Naive thymus-derived CD4-positive, alpha-beta T cell (primary cell): Measurements from ENCODE around the gene BICD2. TPM values are rescaled to one million over a fixed set of nuclear protein-coding genes. Genes with fewer than 3 reads are reported as not detected.

Experiments
- ATAC-seq: fragments of 150-1000 bp; cut with Tn5 transposase; 2 replicates; pipeline ENCODE4 v1.10.0; 2021; ENCODE audit warnings: mild to moderate bottlenecking, moderate library complexity
- CTCF ChIA-PET: fragments of 350-600 bp; sonication (Branson Sonifier 250); formaldehyde crosslinking; loops from one replicate; lab custom pipeline; 2021; ENCODE audit warnings: antibody characterized with exemption; lab: Charles Lee
- POLR2A ChIA-PET: fragments of 350-600 bp; sonication (Branson Sonifier 250); formaldehyde crosslinking; loops from one replicate; lab custom pipeline; 2021; ENCODE audit warnings: antibody characterized with exemption, inconsistent platforms; lab: Charles Lee
- DNase-seq, 9 donors: peaks; one replicate each; pipeline versions ENCODE4 v3.0.0 to v3.0.0-alpha.2; 2020 to 2022; ENCODE audit warnings: mixed read lengths in 1 of 9
- H3K27ac ChIP-seq: one replicate; pipeline ENCODE4 v1.7.0; 2013; ENCODE audit warnings: mild to moderate bottlenecking, low read depth, low read length, moderate library complexity
- H3K27me3 ChIP-seq, 2 donors: one replicate each; pipeline ENCODE4 v1.7.0; 2013; ENCODE audit warnings: low read length in 2 of 2, mild to moderate bottlenecking in 2 of 2, moderate library complexity in 2 of 2; ENCODE audit not compliant: control insufficient read depth in 2 of 2, insufficient read depth in 2 of 2
- H3K36me3 ChIP-seq, 3 experiments: 1 replicate in 2 of 3; 2 replicates in 1 of 3; pipeline ENCODE4 v1.7.0; 2013; ENCODE audit warnings: low read length in 3 of 3, mild to moderate bottlenecking in 3 of 3, moderate library complexity in 1 of 3; ENCODE audit not compliant: insufficient read depth in 3 of 3, control insufficient read depth in 2 of 3
- H3K4me1 ChIP-seq, 2 donors: one replicate each; pipeline ENCODE4 v1.7.0; 2013; ENCODE audit warnings: low read length in 2 of 2, mild to moderate bottlenecking in 2 of 2, moderate library complexity in 1 of 2; ENCODE audit not compliant: control insufficient read depth in 2 of 2, insufficient read depth in 2 of 2
- H3K4me3 ChIP-seq: 2 replicates; pipeline ENCODE4 v1.7.0; 2013; ENCODE audit warnings: mild to moderate bottlenecking, low read length
- H3K9me3 ChIP-seq, 3 experiments: 1 replicate in 2 of 3; 2 replicates in 1 of 3; pipeline ENCODE4 v1.7.0; 2013; ENCODE audit warnings: low read length in 3 of 3; ENCODE audit not compliant: control insufficient read depth in 2 of 3
- H3K27ac Mint-ChIP-seq, 9 donors: one replicate each; pipeline ENCODE4 v1.8.0; 2020 to 2022; ENCODE audit warnings: mixed read lengths in 9 of 9, mild to moderate bottlenecking in 8 of 9, moderate library complexity in 5 of 9, inconsistent platforms in 2 of 9
- H3K27me3 Mint-ChIP-seq, 5 donors: one replicate each; pipeline ENCODE4 v1.8.0; 2021 to 2022; ENCODE audit warnings: mixed read lengths in 5 of 5, mild to moderate bottlenecking in 1 of 5
- H3K36me3 Mint-ChIP-seq, 5 donors: one replicate each; pipeline ENCODE4 v1.8.0; 2020 to 2022; ENCODE audit warnings: mixed read lengths in 5 of 5, mild to moderate bottlenecking in 3 of 5, inconsistent platforms in 1 of 5
- H3K4me1 Mint-ChIP-seq, 7 donors: one replicate each; pipeline ENCODE4 v1.8.0; 2020 to 2022; ENCODE audit warnings: mixed read lengths in 7 of 7, mild to moderate bottlenecking in 3 of 7, inconsistent platforms in 1 of 7
- H3K4me3 Mint-ChIP-seq, 10 donors: one replicate each; pipeline ENCODE4 v1.8.0; 2020 to 2022; ENCODE audit warnings: mild to moderate bottlenecking in 10 of 10, mixed read lengths in 10 of 10, moderate library complexity in 6 of 10, inconsistent platforms in 2 of 10
- H3K9me3 Mint-ChIP-seq, 11 donors: one replicate each; pipeline ENCODE4 v1.8.0; 2020 to 2022; ENCODE audit warnings: mixed read lengths in 11 of 11, mild to moderate bottlenecking in 4 of 11, inconsistent platforms in 1 of 11, moderate library complexity in 1 of 11
- intact Hi-C, 2 donors: fragments of 100-400 bp; cut with micrococcal nuclease; formaldehyde crosslinking; loops; one replicate each; pipeline ENCODE4 v1.15.1; 2023
- polyA plus RNA-seq, 2 donors: library from polyadenylated mRNA; unstranded; fragments of 300-500 nt; fragmentation: Illumina TruSeq; gene quantifications; one replicate each; pipeline ENCODE4 v1.2.3, GENCODE V29; 2021
- total RNA-seq, 6 experiments: library from RNA in 5 of 6; stranded (reverse) in 5 of 6; gene quantifications; 1 replicate in 5 of 6; 2 replicates in 1 of 6; pipeline ENCODE4 v1.2.3 and lab custom pipeline; 2021 to 2026

The BICD2 gene
- total and polyA plus RNA-seq, 7 experiments from 2014 or later: 7.4 to 28.8 (median 27.4) TPM

- no peak overlapping the region for H3K27ac Mint-ChIP-seq
- intact Hi-C loops: no loop called here
- H3K27me3 Mint-ChIP-seq: no peaks in the 10 kb centered on the region
- H3K36me3 Mint-ChIP-seq: peaks cover 5 to 25% (median 11%) of the 10 kb centered on the region in 5 donors
- Histone ChIP-seq H3K36me3 (no peaks in the 10 kb centered on the region), H3K4me3 (no peak overlapping the region), H3K9me3 (no peaks in the 10 kb centered on the region), H3K4me1 (peaks cover 11% of the 10 kb centered on the region in 2 donors), H3K27me3 (no peaks in the 10 kb centered on the region), H3K27ac (no peak overlapping the region)
- peaks cover 0 to 10% (median 0%) of the 10 kb centered on the region in 11 donors for H3K9me3 Mint-ChIP-seq
- ChIA-PET POLR2A (no interaction called here), CTCF (no interaction called here)
- no peak for DNase-seq
- peaks cover 33 to 63% (median 54%) of the 10 kb centered on the region in 7 donors for H3K4me1 Mint-ChIP-seq
- H3K4me3 Mint-ChIP-seq: no peak overlapping the region
- no peak for ATAC-seq
Measured at GRCh38 chr9:92756792-92757191, 7.8 kb downstream of the BICD2 start.

GRCh38 chr9:92754091-92754745, 10.4 kb downstream of the BICD2 start:
- Histone ChIP-seq H3K27ac (no peak overlapping the region), H3K36me3 (no peaks in the 10 kb centered on the region), H3K27me3 (no peaks in the 10 kb centered on the region), H3K4me1 (peaks cover 6 to 11% of the 10 kb centered on the region in 2 donors), H3K9me3 (no peaks in the 10 kb centered on the region), H3K4me3 (no peak overlapping the region)
- Mint-ChIP-seq H3K4me1 (peaks cover 21 to 60% (median 45%) of the 10 kb centered on the region in 7 donors), H3K27me3 (no peaks in the 10 kb centered on the region), H3K27ac (peak overlapping the region in 1 of 9 donors; percentile 43), H3K4me3 (peak overlapping the region in 1 of 10 donors; percentile 30), H3K9me3 (peaks cover 0 to 10% (median 0%) of the 10 kb centered on the region in 11 donors), H3K36me3 (peaks cover 5 to 33% (median 19%) of the 10 kb centered on the region in 5 donors)
- DNase-seq (no peak), ATAC-seq (no peak)
- POLR2A ChIA-PET: no interaction called here
- CTCF ChIA-PET: no interaction called here
- intact Hi-C loops: no loop called here

GRCh38 chr9:92752812-92753404, 11.7 kb downstream of the BICD2 start:
- Mint-ChIP-seq H3K27me3 (no peaks in the 10 kb centered on the region), H3K9me3 (peaks cover 0 to 10% (median 0%) of the 10 kb centered on the region in 11 donors), H3K4me3 (peak overlapping the region in 5 of 10 donors; percentile 0 to 56 (median 23)), H3K4me1 (peaks cover 21 to 64% (median 48%) of the 10 kb centered on the region in 7 donors), H3K36me3 (peaks cover 5 to 33% (median 19%) of the 10 kb centered on the region in 5 donors), H3K27ac (peak overlapping the region in 5 of 9 donors; percentile 26 to 65 (median 48))
- Histone ChIP-seq H3K27me3 (no peaks in the 10 kb centered on the region), H3K27ac (no peak overlapping the region), H3K4me1 (peaks cover 6 to 11% of the 10 kb centered on the region in 2 donors), H3K9me3 (no peaks in the 10 kb centered on the region), H3K36me3 (no peaks in the 10 kb centered on the region), H3K4me3 (no peak overlapping the region)
- ATAC-seq (no peak), DNase-seq (no peak)
- CTCF ChIA-PET: no interaction called here
- POLR2A ChIA-PET: interaction anchor here (0.6 to 0.8 kb wide), 2 partner anchors 18 to 104 kb away, joined by 3 to 4 read pairs; no protein-coding TSS in a partner anchor
- intact Hi-C loops: no loop called here

- ChIA-PET CTCF (no interaction called here), POLR2A (interaction anchor here (0.6 kb wide), 1 partner anchor 22 kb away, joined by 3 read pairs; no protein-coding TSS in a partner anchor)
- intact Hi-C loops: no loop called here
- H3K9me3 ChIP-seq: no peaks in the 10 kb centered on the region
- no peaks in the 10 kb centered on the region for H3K27me3 ChIP-seq
- ATAC-seq (no peak), DNase-seq (no peak)
- no peaks in the 10 kb centered on the region for H3K36me3 ChIP-seq
- H3K27me3 Mint-ChIP-seq: no peaks in the 10 kb centered on the region
- H3K4me1 ChIP-seq: peaks cover 6 to 11% of the 10 kb centered on the region in 2 donors
- peak overlapping the region in 3 of 9 donors; percentile 40 to 55 (median 51) for H3K27ac Mint-ChIP-seq
- peaks cover 0 to 5% (median 0%) of the 10 kb centered on the region in 11 donors for H3K9me3 Mint-ChIP-seq
- H3K4me3 Mint-ChIP-seq: no peak overlapping the region
- peaks cover 29 to 77% (median 66%) of the 10 kb centered on the region in 7 donors for H3K4me1 Mint-ChIP-seq
- H3K36me3 Mint-ChIP-seq: peaks cover 0 to 30% (median 10%) of the 10 kb centered on the region in 5 donors
- no peak overlapping the region for H3K27ac ChIP-seq
- H3K4me3 ChIP-seq: no peak overlapping the region
Measured at GRCh38 chr9:92749934-92750315, 14.7 kb downstream of the BICD2 start.

GRCh38 chr9:92749071-92749933, 15.3 kb downstream of the BICD2 start:
- H3K27me3 Mint-ChIP-seq: no peaks in the 10 kb centered on the region
- peak overlapping the region in 1 of 9 donors; percentile 76 for H3K27ac Mint-ChIP-seq
- H3K9me3 Mint-ChIP-seq: peaks cover 0 to 5% (median 0%) of the 10 kb centered on the region in 11 donors
- H3K4me3 ChIP-seq: no peak overlapping the region
- DNase-seq (no peak), ATAC-seq (no peak)
- no peaks in the 10 kb centered on the region for H3K36me3 ChIP-seq
- CTCF ChIA-PET: no interaction called here
- intact Hi-C loops: no loop called here
- H3K36me3 Mint-ChIP-seq: peaks cover 0 to 27% (median 10%) of the 10 kb centered on the region in 5 donors
- H3K27me3 ChIP-seq: no peaks in the 10 kb centered on the region
- no peaks in the 10 kb centered on the region for H3K9me3 ChIP-seq
- H3K4me1 Mint-ChIP-seq: peaks cover 30 to 76% (median 69%) of the 10 kb centered on the region in 7 donors
- no peak overlapping the region for H3K27ac ChIP-seq
- POLR2A ChIA-PET: interaction anchor here (0.6 to 1.0 kb wide), 3 partner anchors 14 to 694 kb away, joined by 3 read pairs; no protein-coding TSS in a partner anchor
- H3K4me3 Mint-ChIP-seq: peak overlapping the region in 1 of 10 donors; percentile 29
- peaks cover 6 to 11% of the 10 kb centered on the region in 2 donors for H3K4me1 ChIP-seq

GRCh38 chr9:92748233-92748497, 16.5 kb downstream of the BICD2 start:
- H3K4me1 Mint-ChIP-seq: peaks cover 37 to 81% (median 76%) of the 10 kb centered on the region in 7 donors
- peak overlapping the region in 1 of 10 donors; percentile 25 for H3K4me3 Mint-ChIP-seq
- H3K36me3 Mint-ChIP-seq: peaks cover 0 to 27% (median 10%) of the 10 kb centered on the region in 5 donors
- H3K27ac Mint-ChIP-seq: peak overlapping the region in 2 of 9 donors; percentile 12 to 29
- Histone ChIP-seq H3K27me3 (no peaks in the 10 kb centered on the region), H3K9me3 (no peaks in the 10 kb centered on the region), H3K4me1 (peaks cover 6 to 11% of the 10 kb centered on the region in 2 donors), H3K36me3 (no peaks in the 10 kb centered on the region), H3K4me3 (no peak overlapping the region), H3K27ac (no peak overlapping the region)
- DNase-seq: no peak
- H3K27me3 Mint-ChIP-seq: no peaks in the 10 kb centered on the region
- POLR2A ChIA-PET: interaction anchor here (1.0 kb wide), 1 partner anchor 15 kb away, joined by 3 read pairs; no protein-coding TSS in a partner anchor
- H3K9me3 Mint-ChIP-seq: peaks cover 0 to 5% (median 0%) of the 10 kb centered on the region in 11 donors
- intact Hi-C loops: no loop called here
- ATAC-seq: no peak
- CTCF ChIA-PET: no interaction called here
